ENCODE measurements around the gene VAC14. TPM values are rescaled to one million over a fixed set of nuclear protein-coding genes. Genes with fewer than 3 reads are reported as not detected.

VAC14 gene
- total RNA-seq, 1 donor from 2014 or later: 21.0 TPM

DNA sequence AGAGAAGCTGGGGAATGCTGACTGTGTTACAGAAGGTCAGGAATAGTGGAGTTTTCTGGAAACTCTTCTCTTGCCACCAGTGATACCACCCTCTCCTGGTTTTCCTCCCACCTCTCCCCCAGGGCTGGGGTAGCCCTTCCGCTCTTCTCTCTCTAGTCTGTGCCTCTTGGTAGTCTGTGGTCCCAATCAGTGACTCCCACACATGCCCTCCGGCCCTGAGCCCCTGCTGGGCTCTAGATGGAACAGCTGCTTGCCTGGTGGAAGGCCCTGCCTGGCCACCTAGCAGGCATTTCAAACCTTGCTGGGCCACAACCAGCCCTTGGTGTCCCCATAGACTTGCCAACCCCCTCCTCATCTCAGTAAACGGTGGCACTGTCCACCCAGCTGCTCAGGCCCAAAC, 99.9 kb downstream of the VAC14 start:
- Histone ChIP-seq H3K4me3 (no peak overlapping the region), H3K4me1 (peaks cover 86% of the 10 kb centered on the region), H3K27ac (replicated peaks) (peak overlapping the region; percentile 80), H3K9me3 (replicated peaks) (no peaks in the 10 kb centered on the region), H3K36me3 (no peaks in the 10 kb centered on the region), H3K27me3 (ENCODE audit: low read depth) (no peaks in the 10 kb centered on the region)
- TF ChIP-seq, protein P1, sequence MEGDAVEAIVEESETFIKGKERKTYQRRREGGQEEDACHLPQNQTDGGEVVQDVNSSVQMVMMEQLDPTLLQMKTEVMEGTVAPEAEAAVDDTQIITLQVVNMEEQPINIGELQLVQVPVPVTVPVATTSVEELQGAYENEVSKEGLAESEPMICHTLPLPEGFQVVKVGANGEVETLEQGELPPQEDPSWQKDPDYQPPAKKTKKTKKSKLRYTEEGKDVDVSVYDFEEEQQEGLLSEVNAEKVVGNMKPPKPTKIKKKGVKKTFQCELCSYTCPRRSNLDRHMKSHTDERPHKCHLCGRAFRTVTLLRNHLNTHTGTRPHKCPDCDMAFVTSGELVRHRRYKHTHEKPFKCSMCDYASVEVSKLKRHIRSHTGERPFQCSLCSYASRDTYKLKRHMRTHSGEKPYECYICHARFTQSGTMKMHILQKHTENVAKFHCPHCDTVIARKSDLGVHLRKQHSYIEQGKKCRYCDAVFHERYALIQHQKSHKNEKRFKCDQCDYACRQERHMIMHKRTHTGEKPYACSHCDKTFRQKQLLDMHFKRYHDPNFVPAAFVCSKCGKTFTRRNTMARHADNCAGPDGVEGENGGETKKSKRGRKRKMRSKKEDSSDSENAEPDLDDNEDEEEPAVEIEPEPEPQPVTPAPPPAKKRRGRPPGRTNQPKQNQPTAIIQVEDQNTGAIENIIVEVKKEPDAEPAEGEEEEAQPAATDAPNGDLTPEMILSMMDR (IDR thresholded peaks at IDR 0.05; ENCODE audit: borderline replicate concordance): no peak
- DNase-seq: no peak
- intact Hi-C loops (cut with micrococcal nuclease): no loop called here

DNA sequence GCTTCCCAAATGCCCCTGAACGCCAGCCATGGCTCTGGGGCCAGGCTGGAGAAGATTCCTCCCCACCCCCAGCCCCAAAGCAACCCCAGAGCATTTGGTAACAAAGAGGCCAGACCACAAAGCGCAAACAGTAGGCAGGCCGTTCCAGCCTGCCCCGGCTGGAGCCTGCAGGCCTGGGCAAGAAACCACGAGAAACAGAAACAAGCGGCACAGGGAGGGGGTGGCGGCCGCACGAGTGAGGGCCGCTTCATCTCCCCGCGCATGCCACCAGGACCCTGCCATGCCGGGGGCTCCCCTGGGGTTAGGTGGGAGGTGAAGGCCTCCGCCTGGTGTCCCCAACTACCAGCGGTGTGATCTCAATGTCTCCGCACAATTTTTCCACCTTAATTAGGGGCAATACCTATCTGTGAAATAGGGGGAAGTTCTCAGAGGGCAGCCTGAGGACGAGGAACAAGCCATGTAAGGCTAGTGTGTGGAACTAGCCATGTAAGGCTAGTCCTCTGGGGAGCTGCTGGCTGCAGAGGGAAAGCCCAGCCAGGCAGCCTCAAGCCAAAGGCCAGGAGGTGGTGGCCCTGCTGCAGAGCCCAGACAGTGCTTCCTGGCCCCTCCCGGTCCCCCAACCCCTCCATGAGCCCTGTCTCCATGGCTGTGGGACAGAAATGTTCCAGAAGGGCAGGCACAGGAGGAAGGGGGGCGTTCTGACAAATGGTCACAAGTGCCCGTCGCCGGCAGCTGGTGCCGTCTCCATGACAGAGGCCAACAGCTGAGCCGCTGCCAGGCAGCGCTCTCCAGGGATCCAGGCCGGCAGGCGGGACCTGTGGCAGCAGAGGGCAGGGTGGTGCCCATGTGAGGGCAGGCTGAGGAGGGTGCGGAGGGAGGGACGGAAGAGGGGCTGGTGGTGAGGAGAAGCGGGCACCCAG, 100.6 kb downstream of the VAC14 start:
- Histone ChIP-seq H3K4me3 (no peak overlapping the region), H3K9me3 (replicated peaks) (no peaks in the 10 kb centered on the region), H3K27ac (replicated peaks) (peak overlapping the region; percentile 80), H3K4me1 (peaks cover 92% of the 10 kb centered on the region), H3K36me3 (no peaks in the 10 kb centered on the region), H3K27me3 (ENCODE audit: low read depth) (no peaks in the 10 kb centered on the region)
- DNase-seq: peak; percentile 77
- intact Hi-C loops (cut with micrococcal nuclease): no loop called here
- TF ChIP-seq, protein P1 (IDR thresholded peaks at IDR 0.05; ENCODE audit: borderline replicate concordance): peak; percentile 10

DNA sequence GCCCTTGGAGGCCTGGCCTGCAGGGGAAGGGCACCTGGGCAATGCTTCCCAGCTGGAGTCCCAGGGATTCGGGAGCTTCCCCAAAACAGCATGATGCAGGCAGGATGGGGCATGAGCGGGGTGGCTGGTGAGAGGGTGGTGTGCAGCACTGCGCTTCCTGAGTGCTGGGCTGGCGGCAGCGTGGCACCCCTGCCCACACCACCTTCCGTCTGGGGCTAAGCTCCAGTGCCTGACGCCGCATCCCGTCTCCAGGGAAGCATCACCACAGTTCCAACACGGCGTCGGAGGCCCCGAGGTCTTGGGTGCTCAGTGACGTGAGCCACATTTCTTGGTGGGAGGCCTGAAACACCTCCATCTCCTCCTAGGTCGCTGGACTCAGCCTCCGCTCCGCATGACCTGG, 101.3 kb downstream of the VAC14 start:
- Histone ChIP-seq H3K4me3 (no peak overlapping the region), H3K36me3 (no peaks in the 10 kb centered on the region), H3K4me1 (peaks cover 99% of the 10 kb centered on the region), H3K27ac (replicated peaks) (peak overlapping the region; percentile 80), H3K9me3 (replicated peaks) (no peaks in the 10 kb centered on the region), H3K27me3 (ENCODE audit: low read depth) (no peaks in the 10 kb centered on the region)
- DNase-seq: no peak
- TF ChIP-seq, protein P1 (IDR thresholded peaks at IDR 0.05; ENCODE audit: borderline replicate concordance): no peak
- intact Hi-C loops (cut with micrococcal nuclease): no loop called here

DNA sequence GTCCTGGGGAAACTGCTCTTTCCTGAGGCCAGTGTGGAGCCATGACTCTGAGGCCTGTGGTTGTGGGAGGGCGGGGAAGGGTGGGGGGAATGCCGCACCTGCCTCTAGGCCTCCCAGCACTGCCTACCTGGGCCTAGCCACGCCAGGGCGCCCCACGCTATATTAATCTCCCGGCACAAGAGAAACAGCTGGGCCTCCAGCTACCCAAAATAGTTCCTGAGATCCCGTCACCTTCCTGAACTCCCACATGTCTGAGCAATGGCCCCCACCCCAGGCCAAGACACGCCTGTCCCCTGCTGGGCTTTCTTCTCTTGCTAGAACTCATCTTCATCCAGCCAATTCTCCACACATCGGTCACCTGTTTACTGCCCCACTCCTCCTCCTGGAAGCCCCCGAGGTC, 102.1 kb downstream of the VAC14 start:
- intact Hi-C loops (cut with micrococcal nuclease): no loop called here
- Histone ChIP-seq H3K27ac (replicated peaks) (no peak overlapping the region), H3K27me3 (ENCODE audit: low read depth) (no peaks in the 10 kb centered on the region), H3K4me3 (no peak overlapping the region), H3K36me3 (no peaks in the 10 kb centered on the region), H3K4me1 (peaks cover 100% of the 10 kb centered on the region), H3K9me3 (replicated peaks) (no peaks in the 10 kb centered on the region)
- TF ChIP-seq, protein P1 (IDR thresholded peaks at IDR 0.05; ENCODE audit: borderline replicate concordance): no peak
- DNase-seq: no peak

DNA sequence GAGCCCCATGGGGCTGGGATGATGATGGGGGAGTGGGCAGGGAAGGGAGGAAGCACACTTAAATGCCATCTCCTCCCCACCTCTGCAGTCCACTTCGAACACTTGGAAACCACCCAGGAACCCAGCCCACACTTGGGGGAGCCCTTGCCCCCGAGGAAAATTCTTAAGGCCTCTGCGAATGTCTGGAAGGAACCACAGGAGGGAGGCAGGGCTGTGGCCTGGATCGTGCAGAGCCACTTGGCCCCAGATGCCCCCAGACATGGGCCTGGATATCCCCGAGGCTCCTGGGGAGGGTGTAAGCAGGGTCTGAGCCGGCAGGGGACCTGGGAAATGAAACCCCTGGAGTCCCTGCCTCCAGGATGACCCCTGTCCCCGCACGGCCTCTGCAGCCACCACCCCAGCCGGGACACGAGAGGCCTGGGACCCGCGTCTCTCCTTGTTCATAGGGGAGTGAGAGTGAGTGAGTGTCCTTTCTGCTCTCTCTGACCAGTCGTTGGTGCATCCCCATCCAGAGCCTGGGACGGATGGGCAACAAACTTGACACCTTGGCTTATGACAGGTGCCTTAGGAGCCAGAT, 103.3 kb downstream of the VAC14 start:
- H3K27ac ChIP-seq (replicated peaks): peak overlapping the region; percentile 93
- peaks cover 100% of the 10 kb centered on the region for H3K4me1 ChIP-seq
- H3K9me3 ChIP-seq (replicated peaks): no peaks in the 10 kb centered on the region
- H3K27me3 ChIP-seq (ENCODE audit: low read depth): no peaks in the 10 kb centered on the region
- no peak overlapping the region for H3K4me3 ChIP-seq
- DNase-seq: no peak
- H3K36me3 ChIP-seq: no peaks in the 10 kb centered on the region
- TF ChIP-seq, protein P1 (IDR thresholded peaks at IDR 0.05; ENCODE audit: borderline replicate concordance): no peak
- intact Hi-C loops (cut with micrococcal nuclease): no loop called here
